Measurements from ENCODE around the gene PRSS8. TPM values are rescaled to one million over a fixed set of nuclear protein-coding genes. Genes with fewer than 3 reads are reported as not detected.
"Not testable (repeated sequence)": the region's sequence is repeated elsewhere in the genome, so short reads cannot be mapped to it uniquely, and the experiment has no call there.

The PRSS8 gene
- total RNA-seq, 1 donor from 2014 or later = 75.4 TPM

GRCh38 chr16:31179747-31180459 lies 44.4 kb upstream of the PRSS8 start, which contains the start of gene FUS:
Gene FUS, plus strand, starts transcription at chr16:31180139. Its CDS starts 76 bp downstream, at chr16:31180215.
- DNase-seq (peak; percentile 94), ATAC-seq (peak; percentile 89 to 96)
- peak within 1 kb of the TSS; percentile 88 for H3K4me3 ChIP-seq
- H3K27ac ChIP-seq = peak within 1 kb of the TSS; percentile 98
- TF ChIP-seq CTCF (IDR thresholded peaks at IDR 0.05) = no peak
- peaks cover 55% of the 10 kb centered on the region for H3K4me1 ChIP-seq
- no peaks in the 10 kb centered on the region for H3K27me3 ChIP-seq (ENCODE audit: low read depth)
- intact Hi-C loops (cut with DNase I) = no loop called here
- H3K9me3 ChIP-seq = no peaks in the 10 kb centered on the region
- peaks cover 27% of the 10 kb centered on the region for H3K36me3 ChIP-seq

- no peaks in the 10 kb centered on the region for H3K9me3 ChIP-seq
- H3K27me3 ChIP-seq (ENCODE audit: low read depth) = no peaks in the 10 kb centered on the region
- DNase-seq = no peak
- no peak for TF ChIP-seq CTCF (IDR thresholded peaks at IDR 0.05)
- intact Hi-C loops (cut with DNase I) = no loop called here
- H3K4me3 ChIP-seq = peak overlapping the region; percentile 88
- ATAC-seq = peak in 1 of 2 donors; percentile 1
- H3K27ac ChIP-seq = peak overlapping the region; percentile 98
- H3K36me3 ChIP-seq = peaks cover 21% of the 10 kb centered on the region
- peaks cover 55% of the 10 kb centered on the region for H3K4me1 ChIP-seq
These were observed 43.8 kb upstream of the PRSS8 start for GRCh38 chr16:31179219-31179746.

- no peak overlapping the region for H3K4me3 ChIP-seq
- ATAC-seq (peak; percentile 2 to 41), DNase-seq (peak; percentile 51)
- peaks cover 37% of the 10 kb centered on the region for H3K4me1 ChIP-seq
- no peaks in the 10 kb centered on the region for H3K36me3 ChIP-seq
- H3K27ac ChIP-seq = no peak overlapping the region
- no peaks in the 10 kb centered on the region for H3K9me3 ChIP-seq
- no peak for TF ChIP-seq CTCF (IDR thresholded peaks at IDR 0.05)
- no peaks in the 10 kb centered on the region for H3K27me3 ChIP-seq (ENCODE audit: low read depth)
- intact Hi-C loops (cut with DNase I) = no loop called here
These were observed 41.6 kb upstream of the PRSS8 start for GRCh38 chr16:31177136-31177535.

- ATAC-seq = peak; percentile 57 to 61
- H3K9me3 ChIP-seq; H3K4me1 ChIP-seq; DNase-seq; H3K4me3 ChIP-seq; intact Hi-C loops (cut with DNase I); H3K27me3 ChIP-seq (ENCODE audit: low read depth); H3K27ac ChIP-seq; H3K36me3 ChIP-seq: not testable (repeated sequence)
These were observed 34.5 kb upstream of the PRSS8 start for GRCh38 chr16:31170048-31170447.

- no peak for DNase-seq
- H3K36me3 ChIP-seq = no peaks in the 10 kb centered on the region
- no peak overlapping the region for H3K27ac ChIP-seq
- H3K4me1 ChIP-seq = no peaks in the 10 kb centered on the region
- ATAC-seq = no peak
- no peaks in the 10 kb centered on the region for H3K9me3 ChIP-seq
- intact Hi-C loops (cut with DNase I) = no loop called here
- no peak for TF ChIP-seq CTCF (IDR thresholded peaks at IDR 0.05)
- no peak overlapping the region for H3K4me3 ChIP-seq
- H3K27me3 ChIP-seq (ENCODE audit: low read depth) = no peaks in the 10 kb centered on the region
These were observed 33.3 kb upstream of the PRSS8 start for GRCh38 chr16:31168848-31169247.

- DNase-seq (no peak), ATAC-seq (no peak)
- H3K27me3 ChIP-seq (ENCODE audit: low read depth) = no peaks in the 10 kb centered on the region
- no peaks in the 10 kb centered on the region for H3K9me3 ChIP-seq
- no peak for TF ChIP-seq CTCF (IDR thresholded peaks at IDR 0.05)
- intact Hi-C loops (cut with DNase I) = no loop called here
- H3K27ac ChIP-seq = no peak overlapping the region
- no peak overlapping the region for H3K4me3 ChIP-seq
- H3K36me3 ChIP-seq = no peaks in the 10 kb centered on the region
- no peaks in the 10 kb centered on the region for H3K4me1 ChIP-seq
These were observed 31.8 kb upstream of the PRSS8 start for GRCh38 chr16:31167315-31167714.

All from lower lobe of right lung (tissue), 2 donors.